Thoracic aorta (tissue), 2 donors: ENCODE measurements around the gene P2RX1. TPM values are rescaled to one million over a fixed set of nuclear protein-coding genes. Genes with fewer than 3 reads are reported as not detected.
A peak's percentile ranks its signal among the peaks of the same experiment; 100 is the strongest.

Experiments
- ATAC-seq: fragments of 150-250 bp; one replicate; pipeline ENCODE4 v1.8.0; 2017; ENCODE audit warnings: low read depth; ENCODE audit not compliant: insufficient number of reproducible peaks, low FRiP score
- DNase-seq: peaks from one replicate; pipeline ENCODE4 v3.0.0-alpha.2; 2020; ENCODE audit warnings: low spot score
- H3K27ac ChIP-seq, 2 donors: fragments of 200-600 bp; sonication (generic); 1 replicate in 1 of 2; 2 replicates in 1 of 2; pipeline ENCODE4 v1.5.1; 2016; ENCODE audit warnings: mild to moderate bottlenecking in 2 of 2, moderate library complexity in 2 of 2
- H3K27me3 ChIP-seq: fragments of 200-600 bp; sonication (generic); replicated peaks from 2 replicates; pipeline ENCODE4 v1.6.0; 2016; ENCODE audit warnings: mild to moderate bottlenecking; ENCODE audit not compliant: insufficient read depth
- H3K36me3 ChIP-seq: fragments of 200-600 bp; sonication (generic); one replicate; pipeline ENCODE4 v1.5.1; 2016
- H3K4me1 ChIP-seq, 2 donors: fragments of 200-600 bp; sonication (generic); 1 replicate in 1 of 2; 2 replicates in 1 of 2; pipeline versions ENCODE4 v1.5.1 to v1.6.0; 2016; ENCODE audit warnings: low read depth in 2 of 2, mild to moderate bottlenecking in 1 of 2; ENCODE audit not compliant: control insufficient read depth in 1 of 2
- H3K4me3 ChIP-seq: fragments of 200-600 bp; sonication (generic); 2 replicates; pipeline ENCODE4 v1.5.1; 2016; ENCODE audit warnings: mild to moderate bottlenecking
- H3K9me3 ChIP-seq: fragments of 200-600 bp; sonication (generic); 2 replicates; pipeline ENCODE4 v1.5.1; 2016
- total RNA-seq, 2 donors: library from RNA; depleted of rRNA; stranded (reverse); fragments of >200 nt; gene quantifications; one replicate each; pipeline versions ENCODE4 v1.1.0 to v1.2.3, GENCODE V29; 2016
- TF ChIP-seq, protein P1 (sequence below): fragments of 200-600 bp; sonication (generic); IDR thresholded peaks from one replicate; pipeline ENCODE4 v1.5.1; 2019; ENCODE audit warnings: antibody characterized with exemption

The P2RX1 gene
- total RNA-seq, 2 donors from 2014 or later = 0.63 to 7.3 TPM

GRCh38 chr17:3962965-3963236 is 46.6 kb upstream of the P2RX1 start:
- TF ChIP-seq, protein P1, sequence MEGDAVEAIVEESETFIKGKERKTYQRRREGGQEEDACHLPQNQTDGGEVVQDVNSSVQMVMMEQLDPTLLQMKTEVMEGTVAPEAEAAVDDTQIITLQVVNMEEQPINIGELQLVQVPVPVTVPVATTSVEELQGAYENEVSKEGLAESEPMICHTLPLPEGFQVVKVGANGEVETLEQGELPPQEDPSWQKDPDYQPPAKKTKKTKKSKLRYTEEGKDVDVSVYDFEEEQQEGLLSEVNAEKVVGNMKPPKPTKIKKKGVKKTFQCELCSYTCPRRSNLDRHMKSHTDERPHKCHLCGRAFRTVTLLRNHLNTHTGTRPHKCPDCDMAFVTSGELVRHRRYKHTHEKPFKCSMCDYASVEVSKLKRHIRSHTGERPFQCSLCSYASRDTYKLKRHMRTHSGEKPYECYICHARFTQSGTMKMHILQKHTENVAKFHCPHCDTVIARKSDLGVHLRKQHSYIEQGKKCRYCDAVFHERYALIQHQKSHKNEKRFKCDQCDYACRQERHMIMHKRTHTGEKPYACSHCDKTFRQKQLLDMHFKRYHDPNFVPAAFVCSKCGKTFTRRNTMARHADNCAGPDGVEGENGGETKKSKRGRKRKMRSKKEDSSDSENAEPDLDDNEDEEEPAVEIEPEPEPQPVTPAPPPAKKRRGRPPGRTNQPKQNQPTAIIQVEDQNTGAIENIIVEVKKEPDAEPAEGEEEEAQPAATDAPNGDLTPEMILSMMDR = no peak
- peak overlapping the region; percentile 84 for H3K4me3 ChIP-seq
- H3K4me1 ChIP-seq = peaks cover 18 to 54% of the 10 kb centered on the region in 2 donors
- DNase-seq (no peak), ATAC-seq (no peak)
- peak overlapping the region in 1 of 2 donors; percentile 40 for H3K27ac ChIP-seq
- H3K9me3 ChIP-seq = no peaks in the 10 kb centered on the region
- no peaks in the 10 kb centered on the region for H3K27me3 ChIP-seq
- H3K36me3 ChIP-seq = no peaks in the 10 kb centered on the region

- ATAC-seq (no peak), DNase-seq (no peak)
- Histone ChIP-seq H3K27me3 (no peaks in the 10 kb centered on the region), H3K4me3 (peak overlapping the region; percentile 84), H3K36me3 (no peaks in the 10 kb centered on the region), H3K9me3 (no peaks in the 10 kb centered on the region), H3K27ac (no peak overlapping the region), H3K4me1 (peaks cover 18 to 54% of the 10 kb centered on the region in 2 donors)
- TF ChIP-seq, protein P1 = no peak
Measured at GRCh38 chr17:3962217-3962964, 46.1 kb upstream of the P2RX1 start.

- TF ChIP-seq, protein P1 = no peak
- no peak overlapping the region for H3K4me3 ChIP-seq
- H3K36me3 ChIP-seq = no peaks in the 10 kb centered on the region
- ATAC-seq (no peak), DNase-seq (no peak)
- no peaks in the 10 kb centered on the region for H3K27me3 ChIP-seq
- H3K4me1 ChIP-seq = peaks cover 18 to 54% of the 10 kb centered on the region in 2 donors
- H3K27ac ChIP-seq = no peak overlapping the region
- H3K9me3 ChIP-seq = no peaks in the 10 kb centered on the region
Measured at GRCh38 chr17:3961564-3962047, 45.3 kb upstream of the P2RX1 start.

- ATAC-seq (no peak), DNase-seq (no peak)
- Histone ChIP-seq H3K4me3 (no peak overlapping the region), H3K36me3 (no peaks in the 10 kb centered on the region), H3K27me3 (no peaks in the 10 kb centered on the region), H3K4me1 (peaks cover 18 to 54% of the 10 kb centered on the region in 2 donors), H3K9me3 (no peaks in the 10 kb centered on the region), H3K27ac (no peak overlapping the region)
- TF ChIP-seq, protein P1 = no peak
Measured at GRCh38 chr17:3960764-3961163, 44.5 kb upstream of the P2RX1 start.

DNA sequence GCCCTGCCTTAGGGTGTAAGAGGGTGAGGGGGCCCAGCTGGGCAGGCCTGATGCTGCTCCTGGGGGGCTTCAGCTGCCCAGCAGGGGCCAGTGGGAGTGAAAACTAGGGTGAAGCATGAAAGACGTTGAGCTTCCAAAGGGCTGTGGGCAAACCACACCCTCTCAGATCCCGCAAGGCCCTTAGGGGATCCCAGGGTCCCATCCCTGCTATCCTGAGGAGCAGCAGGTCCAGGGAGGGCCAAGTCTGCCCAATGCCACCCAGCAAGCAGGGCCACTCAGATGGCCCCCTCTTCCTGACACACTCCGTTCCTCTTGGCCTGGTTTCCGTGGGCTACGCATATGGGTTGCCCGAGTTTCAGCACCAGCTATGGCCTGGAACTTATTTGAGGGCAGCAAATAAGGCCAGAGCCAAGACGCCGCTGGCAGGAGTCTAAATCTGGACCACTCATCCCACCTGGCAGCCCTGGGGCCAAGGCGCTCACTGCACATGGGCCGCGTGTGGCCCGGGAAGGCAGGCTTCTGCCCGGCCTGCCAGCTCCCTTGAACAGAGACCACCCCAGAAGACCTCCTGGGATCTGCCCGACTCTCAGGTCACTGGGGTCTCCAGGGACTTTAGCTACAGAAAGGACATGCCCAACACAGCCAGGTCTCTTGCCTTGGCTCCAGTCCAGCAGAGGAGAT is 43.8 kb upstream of the P2RX1 start:
- H3K4me3 ChIP-seq = no peak overlapping the region
- H3K27me3 ChIP-seq = no peaks in the 10 kb centered on the region
- ATAC-seq (no peak), DNase-seq (no peak)
- H3K4me1 ChIP-seq = peaks cover 13 to 54% of the 10 kb centered on the region in 2 donors
- TF ChIP-seq, protein P1 = no peak
- no peaks in the 10 kb centered on the region for H3K36me3 ChIP-seq
- H3K9me3 ChIP-seq = no peaks in the 10 kb centered on the region
- H3K27ac ChIP-seq = peak overlapping the region in 1 of 2 donors; percentile 37
